ENCODE measurements around the gene AGAP3.

The AGAP3 gene

DNA sequence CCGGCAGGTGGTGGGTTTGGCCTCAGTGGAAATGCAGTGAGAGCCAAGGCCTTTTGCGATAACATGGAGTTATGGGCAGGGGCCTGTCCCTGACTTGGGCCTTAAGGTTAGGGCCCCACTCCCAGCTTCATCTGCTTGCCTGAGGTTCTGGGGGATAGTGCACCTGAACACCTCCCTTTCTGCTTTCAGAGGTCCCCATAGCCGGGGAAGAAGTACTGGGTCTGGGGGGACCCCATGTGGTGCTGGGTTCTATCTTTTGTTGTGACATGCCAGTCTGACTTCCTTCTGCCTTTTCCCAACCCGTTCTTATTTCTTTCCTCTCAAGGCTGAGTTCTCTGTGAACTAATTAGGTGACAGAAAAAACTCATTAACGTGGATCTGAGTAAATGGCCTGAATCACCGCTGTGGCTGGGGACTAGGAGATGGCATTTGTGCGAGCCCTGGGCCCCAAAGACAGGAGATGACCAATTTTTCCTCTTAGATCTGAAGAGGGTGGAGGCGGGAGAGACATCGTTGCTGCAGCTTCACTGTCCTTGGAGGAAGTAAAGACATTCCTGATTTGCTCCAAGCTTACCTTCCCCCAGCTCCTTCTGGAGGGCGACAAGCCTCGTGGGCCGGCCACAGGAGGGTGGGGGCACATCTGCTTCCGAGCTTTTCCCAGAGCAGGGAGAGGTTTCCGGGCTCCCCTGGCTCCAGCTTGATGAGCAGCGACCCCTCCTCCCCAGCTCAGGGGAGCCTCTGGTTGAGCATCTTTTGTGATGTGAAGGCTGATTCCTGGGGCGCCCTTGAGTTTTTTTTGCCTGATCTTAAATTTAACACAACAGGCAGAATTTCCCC is 2.0 kb downstream of the AGAP3 start:
- DNase-seq (ENCODE audit: low spot score) = no peak

- DNase-seq (ENCODE audit: low spot score) = peak; percentile 22
These were observed 2.8 kb downstream of the AGAP3 start for GRCh38 chr7:151088856-151089699.

- no peak for DNase-seq (ENCODE audit: low spot score)
These were observed 3.8 kb downstream of the AGAP3 start for GRCh38 chr7:151089893-151090730.

DNA sequence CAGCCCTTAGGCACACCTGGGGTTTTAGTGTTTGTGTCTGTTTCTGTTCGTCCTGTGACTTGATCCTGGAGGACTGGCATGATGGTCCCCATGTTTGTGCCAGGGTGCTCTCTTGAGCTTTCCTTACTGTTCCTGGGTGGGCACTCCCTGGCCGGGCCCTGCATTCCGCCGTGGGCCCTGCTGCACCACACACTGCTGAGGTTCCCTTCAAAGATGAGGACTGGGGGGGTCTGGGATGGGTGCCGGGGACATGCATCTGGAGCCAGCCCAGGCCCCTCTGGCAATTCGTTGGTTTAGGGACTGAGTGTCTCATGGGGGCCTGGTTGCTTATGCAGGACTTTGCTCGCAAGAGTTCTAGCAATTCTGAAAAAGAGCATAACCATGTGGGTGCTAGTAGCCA is 4.7 kb downstream of the AGAP3 start:
- no peak for DNase-seq (ENCODE audit: low spot score)

DNA sequence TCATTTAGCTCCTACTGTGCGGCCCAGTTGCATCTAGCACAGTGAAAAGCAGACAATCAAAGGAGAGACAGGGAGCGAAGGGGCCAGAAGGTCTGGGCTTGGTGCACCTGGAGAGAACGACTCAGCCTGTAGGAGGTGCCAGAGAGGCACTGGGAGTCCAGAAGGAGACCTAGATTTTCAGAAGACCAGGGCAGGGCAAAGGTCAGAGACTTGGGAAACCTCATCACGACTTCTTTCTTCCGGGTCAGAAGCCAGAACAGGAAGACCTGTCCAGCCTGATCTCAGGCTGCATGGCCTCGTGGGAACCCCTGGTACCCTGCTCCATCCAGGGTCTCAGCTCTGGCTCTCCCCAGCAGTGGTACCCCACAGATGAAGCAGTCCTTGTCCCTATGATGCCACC is 5.2 kb downstream of the AGAP3 start:
- no peak for DNase-seq (ENCODE audit: low spot score)

DNA sequence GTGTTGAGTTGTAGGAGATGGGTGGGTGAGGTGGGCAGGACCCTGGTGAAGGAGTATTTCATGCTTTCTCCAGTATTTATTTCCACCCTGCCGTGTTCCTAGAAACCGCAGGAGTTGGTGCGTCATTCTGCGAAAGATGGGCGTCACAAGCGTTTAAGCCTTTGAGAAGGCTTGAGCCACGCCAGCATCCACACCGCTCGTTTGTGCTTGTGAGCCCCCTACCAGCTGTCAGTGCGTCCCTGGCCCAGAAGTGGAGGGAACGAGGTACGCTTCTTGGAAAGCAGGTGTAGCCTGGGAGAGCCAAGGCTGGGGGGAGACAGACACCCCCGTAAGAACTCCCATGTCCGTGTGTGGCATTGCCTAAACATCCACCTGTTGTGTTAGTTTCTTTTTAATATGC is 5.7 kb downstream of the AGAP3 start:
- DNase-seq (ENCODE audit: low spot score) = no peak

GRCh38 chr7:151093748-151094147 is 7.5 kb downstream of the AGAP3 start:
- no peak for DNase-seq (ENCODE audit: low spot score)

- no peak for DNase-seq (ENCODE audit: low spot score)
These were observed 8.4 kb downstream of the AGAP3 start for GRCh38 chr7:151094675-151095074.

- no peak for DNase-seq (ENCODE audit: low spot score)
These were observed 9.0 kb downstream of the AGAP3 start for GRCh38 chr7:151095123-151095797.

GRCh38 chr7:151095828-151096475 is 9.7 kb downstream of the AGAP3 start:
- DNase-seq (ENCODE audit: low spot score) = no peak

DNA sequence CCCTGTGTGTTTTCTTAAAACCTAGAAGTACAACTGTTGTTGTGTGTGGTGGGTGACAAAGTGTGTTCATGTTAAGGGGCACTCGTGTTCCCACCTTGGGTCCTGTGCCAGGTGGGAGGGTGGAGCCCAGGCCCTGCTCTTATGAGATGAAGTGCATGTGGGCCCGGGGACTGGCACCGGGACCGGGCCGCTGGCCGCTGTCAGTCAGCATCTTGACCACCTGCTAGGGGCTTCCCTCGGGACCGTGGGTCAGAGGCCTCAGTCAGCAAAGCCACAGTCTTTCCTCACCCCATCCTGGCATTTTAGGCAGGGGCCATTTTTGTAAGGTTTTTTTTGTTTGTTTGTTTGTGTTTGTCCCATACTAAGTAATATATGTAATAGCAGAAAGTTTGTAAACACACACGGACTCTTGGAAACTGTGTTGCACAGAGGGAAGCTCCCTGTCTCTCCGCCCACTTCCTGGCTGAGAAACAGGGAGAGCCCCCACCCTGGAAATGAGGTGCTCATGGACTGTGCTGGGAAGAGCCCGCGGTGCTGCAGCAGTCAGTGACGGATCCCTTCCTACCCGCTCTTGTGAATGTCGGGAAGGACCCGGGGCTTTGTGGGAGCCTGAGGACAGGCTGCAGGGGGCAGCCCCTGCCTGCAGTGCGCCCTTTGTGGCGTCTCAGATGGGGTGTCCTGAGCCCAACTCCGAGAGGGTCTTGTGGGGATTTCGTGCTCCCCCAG is 13.4 kb downstream of the AGAP3 start:
- no peak for DNase-seq (ENCODE audit: low spot score)

GRCh38 chr7:151100921-151101320 is 14.6 kb downstream of the AGAP3 start:
- no peak for DNase-seq (ENCODE audit: low spot score)

GRCh38 chr7:151101621-151102396 is 15.5 kb downstream of the AGAP3 start:
- DNase-seq (ENCODE audit: low spot score) = no peak

GRCh38 chr7:151102991-151103390 is 16.7 kb downstream of the AGAP3 start:
- DNase-seq (ENCODE audit: low spot score) = no peak

DNA sequence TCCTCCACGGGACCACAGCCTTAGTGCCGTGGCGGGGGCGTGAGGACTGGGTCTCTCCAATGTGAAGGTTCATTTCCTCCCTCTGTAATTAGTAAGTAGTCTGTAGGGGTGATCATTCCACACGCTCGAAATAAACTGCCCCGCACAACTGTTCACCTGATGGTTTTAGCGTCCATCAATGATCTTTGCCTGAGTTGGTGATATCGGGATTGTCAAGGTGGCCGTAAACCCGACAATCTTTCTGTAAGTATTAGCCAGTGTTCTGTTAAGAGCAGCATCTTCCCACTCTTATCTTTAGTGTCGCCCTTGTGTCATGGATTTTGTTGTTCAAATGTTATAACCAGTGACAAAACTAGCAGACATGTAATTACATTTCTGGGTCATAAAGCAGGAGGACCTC is 17.7 kb downstream of the AGAP3 start:
- DNase-seq (ENCODE audit: low spot score) = no peak

DNA sequence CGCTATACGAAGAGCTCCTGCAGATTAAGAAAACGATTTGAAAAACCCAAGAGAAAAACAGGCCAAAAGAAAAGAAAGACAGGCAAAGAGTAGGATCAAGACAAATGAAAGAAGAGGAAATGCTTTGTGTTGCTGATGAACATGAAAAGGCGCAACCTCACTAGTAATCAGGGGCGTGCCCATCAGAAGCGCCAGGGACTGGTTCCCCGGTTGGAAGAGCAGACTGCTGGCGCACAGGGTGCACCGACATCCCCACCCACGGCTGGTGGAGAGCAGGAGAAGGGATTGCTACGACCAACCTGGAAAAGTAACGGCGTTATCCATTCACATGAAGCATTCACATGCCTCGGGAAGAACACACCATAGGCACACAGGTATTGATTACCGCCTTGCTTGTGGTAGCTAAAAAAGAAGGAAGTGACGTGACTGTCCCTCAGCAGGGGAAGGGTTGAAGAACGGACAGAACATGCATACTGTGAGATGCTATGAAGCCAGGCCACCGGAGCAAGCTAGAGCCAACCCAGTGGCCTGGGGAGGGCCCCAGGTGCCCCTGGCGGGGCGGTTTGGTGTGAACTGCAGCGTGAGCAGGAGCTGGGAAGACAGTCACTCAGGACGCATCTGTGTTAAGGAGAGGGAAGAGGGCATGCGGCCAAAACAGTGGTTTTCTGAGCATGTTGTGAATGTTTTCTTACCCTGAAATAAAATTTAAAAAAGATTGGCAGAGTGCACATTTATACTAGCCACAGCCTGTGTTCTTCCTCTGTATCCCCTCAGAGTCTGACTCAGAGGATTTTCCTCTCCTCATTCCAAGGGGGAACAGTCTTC is 18.3 kb downstream of the AGAP3 start:
- no peak for DNase-seq (ENCODE audit: low spot score)

DNA sequence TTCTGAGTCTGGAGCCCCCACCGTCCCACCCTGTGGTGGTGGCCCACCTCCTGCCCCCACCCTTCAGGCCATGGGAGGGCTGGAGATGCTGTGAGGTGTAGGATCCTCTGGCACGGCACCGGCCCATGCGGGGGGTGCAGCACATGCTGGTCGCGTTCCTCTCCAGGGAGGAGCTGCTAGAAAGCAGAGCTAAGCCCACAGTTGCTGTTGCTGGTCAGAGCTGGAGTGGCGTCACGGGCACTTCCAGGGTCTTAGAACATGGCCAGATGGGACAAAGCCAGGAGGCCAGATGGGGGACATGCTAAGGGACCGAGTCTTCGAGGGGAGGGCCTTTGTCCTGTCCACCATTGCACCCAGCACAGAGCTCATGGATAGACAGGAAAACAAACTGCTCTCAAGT is 21.6 kb downstream of the AGAP3 start:
- DNase-seq (ENCODE audit: low spot score) = no peak

DNA sequence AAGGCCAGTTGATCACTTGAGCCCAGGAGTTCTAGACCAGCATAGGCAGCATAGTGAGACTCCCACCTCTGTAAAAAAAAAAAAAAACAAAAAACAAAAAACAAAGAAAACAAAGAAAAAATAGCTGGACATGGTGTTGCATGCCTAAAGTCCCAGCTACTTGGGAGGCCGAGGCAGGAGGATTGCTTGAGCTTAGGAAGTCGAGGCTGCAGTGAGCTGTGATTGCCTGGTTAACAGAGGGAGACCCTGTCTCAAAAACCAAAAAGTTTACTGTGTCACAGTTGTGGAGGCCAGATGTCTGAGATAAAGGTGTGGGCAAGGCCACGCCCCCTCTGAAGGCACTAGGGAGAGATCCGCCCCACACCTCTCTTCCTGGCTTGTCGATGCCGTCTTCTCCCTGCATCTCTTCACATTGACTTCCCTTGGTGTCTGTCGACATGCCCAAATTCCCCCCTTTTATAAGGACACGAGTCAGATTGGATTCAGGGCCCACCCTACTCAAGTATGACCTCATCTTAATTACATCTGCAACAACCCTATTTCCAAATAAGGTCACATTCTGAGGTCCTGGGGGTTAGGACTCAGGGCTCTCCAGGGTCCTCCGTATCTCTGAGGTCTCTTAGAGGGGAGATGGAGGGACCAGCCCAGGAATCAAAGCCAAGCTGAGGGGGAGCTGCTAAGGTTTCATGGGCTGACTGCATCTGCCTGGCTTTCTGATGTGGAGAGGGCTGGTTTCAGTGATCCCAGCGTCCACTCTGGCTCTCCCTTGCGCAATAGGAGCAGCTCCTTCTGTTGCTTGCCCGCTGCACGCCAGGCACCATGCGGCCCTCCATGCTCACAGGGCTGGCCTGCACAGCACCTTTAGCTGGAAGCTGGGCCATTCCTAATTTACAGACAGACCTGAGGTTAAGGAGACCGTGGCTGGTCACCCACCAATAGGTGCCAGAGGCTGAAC is 23.1 kb downstream of the AGAP3 start:
- DNase-seq (ENCODE audit: low spot score) = no peak

All from CD4-positive, alpha-beta T cell treated with Interleukin-2 at 100 ng/mL for 4 hours (primary cell).